Upper lobe of left lung (tissue), 4 donors: ENCODE data around the gene PFKL.

Experiments
- CTCF ChIP-seq, 6 experiments: fragments of 450-650 bp in 4 of 6; fragments of 200-600 bp in 2 of 6; sonication (generic) in 2 of 6; IDR thresholded peaks; one replicate each; pipeline ENCODE4 v1.5.1; 2016 to 2019; ENCODE audit warnings: antibody characterized with exemption in 6 of 6
- EP300 ChIP-seq, 4 donors: sonication (generic); formaldehyde crosslinking; IDR thresholded peaks; one replicate each; pipeline ENCODE4 v1.5.1; 2017; ENCODE audit warnings: antibody characterized with exemption in 4 of 4, control low read depth in 2 of 4
- POLR2A ChIP-seq, 4 donors: fragments of 450-650 bp; IDR thresholded peaks; one replicate each; pipeline ENCODE4 v1.5.1; 2016 to 2017; ENCODE audit warnings: antibody characterized with exemption in 4 of 4, mild to moderate bottlenecking in 2 of 4
- POLR2AphosphoS5 ChIP-seq, 2 donors: sonication (generic); formaldehyde crosslinking; IDR thresholded peaks; one replicate each; pipeline ENCODE4 v1.5.1; 2017; ENCODE audit warnings: antibody characterized with exemption in 2 of 2

GRCh38 chr21:44315691-44316203 lies 15.9 kb downstream of the PFKL start:
- TF ChIP-seq EP300 (IDR thresholded peaks at IDR 0.05) (no peak), CTCF (IDR thresholded peaks at IDR 0.05) (no peak), POLR2AphosphoS5 (IDR thresholded peaks at IDR 0.05) (no peak), POLR2A (IDR thresholded peaks at IDR 0.05) (no peak)
